Tibial artery (tissue), 4 donors: ENCODE data around the gene PPIG.
"Not testable (repeated sequence)": the region's sequence is repeated elsewhere in the genome, so short reads cannot be mapped to it uniquely, and the experiment has no call there.

Experiments used
- DNase-seq, 2 donors: peaks; one replicate each; pipeline ENCODE4 v3.0.0-alpha.2; 2019
- H3K27ac ChIP-seq, 2 donors: fragments of 200-600 bp; sonication (generic) in 1 of 2; 1 replicate in 1 of 2; 2 replicates in 1 of 2; pipeline ENCODE4 v1.5.1; 2018 to 2019; ENCODE audit warnings: mild to moderate bottlenecking in 1 of 2
- H3K27me3 ChIP-seq, 2 donors: fragments of 200-600 bp; sonication (generic) in 1 of 2; one replicate each; pipeline versions ENCODE4 v1.5.1 to v1.6.0; 2016 to 2019
- H3K36me3 ChIP-seq, 3 donors: fragments of 200-600 bp; sonication (generic) in 2 of 3; one replicate each; pipeline ENCODE4 v1.5.1; 2016 to 2019; ENCODE audit warnings: mild to moderate bottlenecking in 2 of 3
- H3K4me1 ChIP-seq, 4 donors: fragments of 200-600 bp; sonication (generic) in 2 of 4; 1 replicate in 3 of 4; 2 replicates in 1 of 4; pipeline ENCODE4 v1.5.1; 2016 to 2019
- H3K4me3 ChIP-seq, 2 donors: fragments of 200-600 bp; sonication (generic) in 1 of 2; 1 replicate in 1 of 2; 2 replicates in 1 of 2; pipeline ENCODE4 v1.5.1; 2018 to 2019; ENCODE audit warnings: mild to moderate bottlenecking in 2 of 2
- H3K9me3 ChIP-seq, 3 donors: fragments of 200-600 bp; sonication (generic) in 1 of 3; one replicate each; pipeline ENCODE4 v1.5.1; 2016 to 2019
- CTCF ChIP-seq, 2 experiments: fragments of 200-600 bp in 1 of 2; fragments of 450-650 bp in 1 of 2; IDR thresholded peaks; one replicate each; pipeline ENCODE4 v1.5.1; 2017 to 2019; ENCODE audit warnings: antibody characterized with exemption in 2 of 2, mild to moderate bottlenecking in 1 of 2, moderate library complexity in 1 of 2
- intact Hi-C: fragments of 100-400 bp; cut with DNase I; formaldehyde crosslinking; loops from one replicate; pipeline ENCODE4 v1.15.0; 2023; ENCODE audit warnings: low total_unique reads

The PPIG gene

GRCh38 chr2:169562519-169562918 lies 21.6 kb upstream of the PPIG start:
- H3K36me3 ChIP-seq, result peaks cover 0 to 10% (median 7%) of the 10 kb centered on the region in 3 donors

GRCh38 chr2:169565686-169566085 lies 18.5 kb upstream of the PPIG start:
- no peak overlapping the region for H3K27ac ChIP-seq
- H3K36me3 ChIP-seq, result no peaks in the 10 kb centered on the region
- H3K27me3 ChIP-seq, result no peaks in the 10 kb centered on the region
- DNase-seq, result no peak
- TF ChIP-seq CTCF (IDR thresholded peaks at IDR 0.05), result no peak
- no peaks in the 10 kb centered on the region for H3K4me1 ChIP-seq
- no peaks in the 10 kb centered on the region for H3K9me3 ChIP-seq
- intact Hi-C loops, result no loop called here
- no peak overlapping the region for H3K4me3 ChIP-seq

More at GRCh38 chr2:169562519-169562918, 21.6 kb upstream of the PPIG start:
- intact Hi-C loops, result no loop called here
- no peak for TF ChIP-seq CTCF (IDR thresholded peaks at IDR 0.05)
- DNase-seq, result no peak
- H3K4me1 ChIP-seq, result no peaks in the 10 kb centered on the region
- H3K27ac ChIP-seq, result no peak overlapping the region
- H3K27me3 ChIP-seq, result no peaks in the 10 kb centered on the region
- H3K9me3 ChIP-seq, result no peaks in the 10 kb centered on the region
- no peak overlapping the region for H3K4me3 ChIP-seq

- DNase-seq, result no peak
- Histone ChIP-seq H3K4me1 (peaks cover 0 to 14% (median 3%) of the 10 kb centered on the region in 4 donors), H3K27me3 (no peaks in the 10 kb centered on the region), H3K9me3 (no peaks in the 10 kb centered on the region), H3K4me3 (no peak overlapping the region), H3K27ac (no peak overlapping the region), H3K36me3 (no peaks in the 10 kb centered on the region)
- intact Hi-C loops, result no loop called here
- TF ChIP-seq CTCF (IDR thresholded peaks at IDR 0.05), result no peak
Observed at GRCh38 chr2:169569948-169570347, 14.2 kb upstream of the PPIG start.

- intact Hi-C loops, H3K36me3 ChIP-seq, H3K27ac ChIP-seq, H3K9me3 ChIP-seq, H3K4me3 ChIP-seq, DNase-seq, H3K27me3 ChIP-seq: not testable (repeated sequence)
- H3K4me1 ChIP-seq, result peaks cover 0 to 14% (median 3%) of the 10 kb centered on the region in 4 donors
Observed at GRCh38 chr2:169570752-169571151, 13.4 kb upstream of the PPIG start.

GRCh38 chr2:169571571-169571970 lies 12.6 kb upstream of the PPIG start:
- Histone ChIP-seq H3K36me3 (no peaks in the 10 kb centered on the region), H3K27me3 (no peaks in the 10 kb centered on the region), H3K4me3 (no peak overlapping the region), H3K9me3 (no peaks in the 10 kb centered on the region), H3K27ac (no peak overlapping the region), H3K4me1 (peaks cover 0 to 14% (median 3%) of the 10 kb centered on the region in 4 donors)
- intact Hi-C loops, result no loop called here
- DNase-seq, result no peak
- TF ChIP-seq CTCF (IDR thresholded peaks at IDR 0.05), result no peak

- H3K4me1 ChIP-seq, result peaks cover 0 to 14% (median 3%) of the 10 kb centered on the region in 4 donors
- intact Hi-C loops, result no loop called here
- TF ChIP-seq CTCF (IDR thresholded peaks at IDR 0.05), result no peak
- H3K27ac ChIP-seq, result no peak overlapping the region
- no peaks in the 10 kb centered on the region for H3K36me3 ChIP-seq
- no peaks in the 10 kb centered on the region for H3K27me3 ChIP-seq
- H3K9me3 ChIP-seq, result no peaks in the 10 kb centered on the region
- no peak for DNase-seq
- H3K4me3 ChIP-seq, result no peak overlapping the region
Observed at GRCh38 chr2:169572189-169572588, 12.0 kb upstream of the PPIG start.
